ENCODE data around the gene SPINT2. TPM values are rescaled to one million over a fixed set of nuclear protein-coding genes. Genes with fewer than 3 reads are reported as not detected.

The SPINT2 gene
- total and polyA plus RNA-seq, 7 experiments from 2014 or later: 35.5 to 139 (median 40.9) TPM

DNA sequence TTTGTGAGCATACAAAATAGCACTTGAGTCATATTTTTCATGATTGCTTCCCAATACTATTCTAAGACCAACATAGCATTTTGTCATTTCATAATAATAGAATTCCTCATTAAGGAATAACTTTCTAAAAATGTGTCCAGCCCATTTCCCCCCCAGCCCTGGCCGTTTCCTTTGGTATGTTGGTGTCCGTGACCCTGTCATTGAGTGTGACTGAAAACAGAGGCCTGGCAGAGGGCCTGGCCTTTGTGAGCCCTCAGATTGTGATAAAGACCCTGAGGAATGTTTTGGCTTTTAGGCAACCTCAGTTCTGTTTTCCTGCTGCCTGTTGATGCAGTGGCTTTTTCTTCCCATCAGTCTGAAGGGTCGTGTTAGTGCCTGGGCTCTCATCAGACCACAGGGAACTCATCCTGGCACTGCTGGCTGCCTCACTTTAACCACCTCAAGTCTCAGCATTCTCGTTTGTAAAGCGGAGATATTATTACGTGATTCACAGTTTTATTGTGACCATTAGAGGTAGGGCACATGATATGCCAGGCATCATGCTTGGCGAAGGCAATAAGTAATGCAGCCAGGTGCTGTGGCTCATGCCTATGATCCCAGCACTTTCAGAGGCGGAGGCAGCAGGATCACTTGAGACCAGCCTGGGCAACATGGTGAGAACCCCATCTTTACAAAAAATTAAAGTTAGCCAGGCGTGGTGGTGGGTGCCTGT lies 13.8 kb downstream of the SPINT2 start:
- Histone ChIP-seq H3K36me3 (ENCODE audit: control insufficient read depth in 2 of 3, insufficient read depth in 3 of 3, low read length in 3 of 3) (no peaks in the 10 kb centered on the region), H3K27ac (ENCODE audit: low read depth, low read length) (no peak overlapping the region), H3K4me1 (ENCODE audit: control insufficient read depth in 2 of 2, insufficient read depth in 2 of 2, low read length in 2 of 2) (no peaks in the 10 kb centered on the region), H3K4me3 (ENCODE audit: low read length) (no peak overlapping the region), H3K9me3 (ENCODE audit: control insufficient read depth in 2 of 3, low read length in 3 of 3) (no peaks in the 10 kb centered on the region), H3K27me3 (ENCODE audit: control insufficient read depth in 2 of 2, insufficient read depth in 2 of 2, low read length in 2 of 2) (no peaks in the 10 kb centered on the region)
- H3K4me3 Mint-ChIP-seq: no peak overlapping the region
- intact Hi-C loops (cut with micrococcal nuclease): no loop called here
- DNase-seq (no peak), ATAC-seq (no peak)
- no peaks in the 10 kb centered on the region for H3K27me3 Mint-ChIP-seq
- H3K27ac Mint-ChIP-seq: no peak overlapping the region
- CTCF ChIA-PET: no interaction called here
- H3K4me1 Mint-ChIP-seq: peaks cover 8 to 23% (median 13%) of the 10 kb centered on the region in 7 donors
- no peaks in the 10 kb centered on the region for H3K9me3 Mint-ChIP-seq
- POLR2A ChIA-PET: no interaction called here
- peaks cover 0 to 5% (median 0%) of the 10 kb centered on the region in 5 donors for H3K36me3 Mint-ChIP-seq

DNA sequence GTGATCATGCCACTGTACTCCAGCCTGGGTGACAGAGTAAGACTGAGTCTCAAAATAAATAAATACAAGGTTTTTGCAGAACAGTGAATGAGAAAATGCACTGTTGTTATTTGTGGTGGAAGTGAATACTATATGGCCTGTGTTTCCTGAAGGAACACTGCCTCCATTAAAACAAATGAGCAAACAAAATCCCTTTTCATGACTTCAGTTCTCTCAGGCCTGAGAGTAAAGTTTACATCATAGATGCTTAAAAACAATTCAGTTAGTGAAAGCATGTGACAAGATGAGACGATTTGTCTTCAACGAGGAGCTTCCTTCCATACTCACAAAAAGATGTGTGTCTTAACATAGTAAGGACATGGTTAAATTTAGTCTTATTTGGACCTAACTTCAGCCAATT lies 14.4 kb downstream of the SPINT2 start:
- Histone ChIP-seq H3K27me3 (ENCODE audit: control insufficient read depth in 2 of 2, insufficient read depth in 2 of 2, low read length in 2 of 2) (no peaks in the 10 kb centered on the region), H3K4me3 (ENCODE audit: low read length) (no peak overlapping the region), H3K36me3 (ENCODE audit: control insufficient read depth in 2 of 3, insufficient read depth in 3 of 3, low read length in 3 of 3) (no peaks in the 10 kb centered on the region), H3K4me1 (ENCODE audit: control insufficient read depth in 2 of 2, insufficient read depth in 2 of 2, low read length in 2 of 2) (no peaks in the 10 kb centered on the region), H3K9me3 (ENCODE audit: control insufficient read depth in 2 of 3, low read length in 3 of 3) (no peaks in the 10 kb centered on the region), H3K27ac (ENCODE audit: low read depth, low read length) (no peak overlapping the region)
- H3K4me3 Mint-ChIP-seq: no peak overlapping the region
- intact Hi-C loops (cut with micrococcal nuclease): no loop called here
- H3K9me3 Mint-ChIP-seq: no peaks in the 10 kb centered on the region
- POLR2A ChIA-PET: no interaction called here
- ATAC-seq (no peak), DNase-seq (no peak)
- H3K36me3 Mint-ChIP-seq: peaks cover 0 to under 1% (median 0%) of the 10 kb centered on the region in 5 donors
- H3K27ac Mint-ChIP-seq: no peak overlapping the region
- no peaks in the 10 kb centered on the region for H3K27me3 Mint-ChIP-seq
- CTCF ChIA-PET: no interaction called here
- H3K4me1 Mint-ChIP-seq: peaks cover 8 to 21% (median 12%) of the 10 kb centered on the region in 7 donors

DNA sequence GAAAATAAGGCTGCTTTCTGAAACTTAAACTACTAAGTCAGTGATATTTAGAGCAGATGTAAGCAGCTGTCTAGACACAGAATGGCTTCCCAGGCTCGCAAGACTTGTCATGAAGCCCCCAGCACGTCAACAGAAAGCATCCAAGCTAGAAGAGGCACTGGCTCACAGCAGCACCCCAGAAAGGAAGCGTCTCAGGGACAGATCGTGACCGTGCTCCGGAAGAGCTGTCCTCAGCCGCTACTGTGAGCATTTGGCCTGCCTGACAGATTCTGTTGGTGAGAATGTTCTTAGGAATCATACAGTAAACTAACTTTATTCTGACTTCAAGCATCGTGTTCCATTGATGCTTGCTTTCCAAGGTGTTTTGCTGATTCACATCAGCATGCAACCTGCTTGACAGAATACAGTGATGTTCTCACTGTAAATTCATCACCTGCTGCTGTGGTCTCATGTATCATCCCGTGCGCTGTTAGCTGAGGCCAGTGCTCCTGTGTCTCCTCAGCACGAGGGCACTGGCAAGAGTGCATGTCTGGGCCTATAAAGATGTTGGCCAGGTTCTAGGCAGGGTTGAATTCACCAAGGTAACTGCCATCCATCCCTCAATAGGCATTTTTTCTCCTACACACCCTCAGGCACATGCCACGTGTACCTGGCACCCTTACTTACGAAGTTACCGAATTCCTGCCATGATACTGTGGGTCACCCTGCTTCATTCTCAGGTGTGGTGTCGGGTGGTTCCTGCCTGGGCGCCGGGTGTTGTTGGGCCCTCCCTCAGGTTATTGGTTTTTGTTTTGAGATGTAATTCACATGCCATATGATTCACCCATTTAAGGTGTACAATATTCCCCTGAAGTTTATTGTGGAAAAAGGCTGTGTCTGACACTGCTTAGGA lies 15.9 kb downstream of the SPINT2 start:
- ATAC-seq: no peak
- no peaks in the 10 kb centered on the region for H3K4me1 ChIP-seq (ENCODE audit: control insufficient read depth in 2 of 2, insufficient read depth in 2 of 2, low read length in 2 of 2)
- H3K27me3 Mint-ChIP-seq: no peaks in the 10 kb centered on the region

DNA sequence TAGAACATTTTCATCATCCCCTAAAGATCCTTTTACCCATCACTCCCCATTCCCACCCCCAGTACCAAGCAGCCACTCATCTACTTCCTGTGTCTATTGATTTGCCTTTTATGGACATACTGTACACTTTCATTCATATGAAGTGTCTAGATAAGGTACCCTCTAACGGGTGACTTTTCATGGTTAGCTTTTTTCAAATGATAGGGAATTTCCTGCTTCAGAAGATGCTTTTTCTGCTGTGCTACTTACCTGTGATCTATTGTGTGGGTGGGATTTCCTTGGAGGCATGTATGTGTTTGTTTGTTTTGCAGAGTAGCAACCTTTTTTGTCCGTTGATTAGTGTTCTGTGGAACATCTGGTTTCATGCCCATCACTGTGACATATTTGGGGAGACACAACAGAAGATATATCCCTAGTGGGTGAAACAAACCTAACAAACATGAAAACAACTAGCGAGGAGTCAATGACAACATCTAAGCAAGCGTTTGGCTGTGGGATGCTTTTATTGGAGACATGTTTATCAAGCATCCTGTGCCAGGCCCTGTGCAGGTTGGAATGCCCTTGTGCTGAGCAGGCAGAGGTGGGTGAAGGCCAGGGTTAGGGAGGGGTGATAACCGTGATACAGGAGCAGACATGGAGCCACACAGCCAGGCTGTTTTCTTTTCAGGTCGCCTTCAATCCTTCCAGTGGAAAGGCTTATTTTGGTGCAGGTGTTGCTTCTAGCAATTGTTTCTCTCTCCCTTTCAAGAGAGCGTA lies 17.6 kb downstream of the SPINT2 start:
- Histone ChIP-seq H3K27me3 (ENCODE audit: control insufficient read depth in 2 of 2, insufficient read depth in 2 of 2, low read length in 2 of 2) (no peaks in the 10 kb centered on the region), H3K27ac (ENCODE audit: low read depth, low read length) (no peak overlapping the region), H3K4me3 (ENCODE audit: low read length) (no peak overlapping the region), H3K9me3 (ENCODE audit: control insufficient read depth in 2 of 3, low read length in 3 of 3) (no peaks in the 10 kb centered on the region), H3K4me1 (ENCODE audit: control insufficient read depth in 2 of 2, insufficient read depth in 2 of 2, low read length in 2 of 2) (no peaks in the 10 kb centered on the region), H3K36me3 (ENCODE audit: control insufficient read depth in 2 of 3, insufficient read depth in 3 of 3, low read length in 3 of 3) (peaks cover 0 to 6% (median 0%) of the 10 kb centered on the region in 3 experiments)
- intact Hi-C loops (cut with micrococcal nuclease): no loop called here
- peaks cover 0 to 15% (median 3%) of the 10 kb centered on the region in 5 donors for H3K36me3 Mint-ChIP-seq
- peak overlapping the region in 2 of 10 donors; percentile 18 to 37 for H3K4me3 Mint-ChIP-seq
- DNase-seq (peak in 1 of 9 donors; percentile 13), ATAC-seq (peak; percentile 82)
- CTCF ChIA-PET: interaction anchor here (0.6 to 1.5 kb wide), 2 partner anchors 38 to 92 kb away, joined by 3 to 4 read pairs; partner anchors contain the start of gene PSMD8
- H3K9me3 Mint-ChIP-seq: no peaks in the 10 kb centered on the region
- POLR2A ChIA-PET: no interaction called here
- H3K4me1 Mint-ChIP-seq: peaks cover 7 to 24% (median 12%) of the 10 kb centered on the region in 7 donors
- H3K27ac Mint-ChIP-seq: peak overlapping the region in 7 of 9 donors; percentile 1 to 86 (median 68)
- H3K27me3 Mint-ChIP-seq: no peaks in the 10 kb centered on the region

More for the DNA sequence above, 15.9 kb downstream of the SPINT2 start:
- Mint-ChIP-seq H3K4me3 (no peak overlapping the region), H3K36me3 (peaks cover 0 to 4% (median 0%) of the 10 kb centered on the region in 5 donors), H3K4me1 (peaks cover 8 to 24% (median 12%) of the 10 kb centered on the region in 7 donors), H3K27ac (peak overlapping the region in 5 of 9 donors; percentile 10 to 49 (median 33)), H3K9me3 (no peaks in the 10 kb centered on the region)
- H3K27me3 ChIP-seq (ENCODE audit: control insufficient read depth in 2 of 2, insufficient read depth in 2 of 2, low read length in 2 of 2): no peaks in the 10 kb centered on the region
- ChIA-PET CTCF (interaction anchor here (1.5 kb wide), 1 partner anchor 94 kb away, joined by 3 read pairs; the partner anchor contains the start of gene PSMD8), POLR2A (interaction anchor here (0.6 kb wide), 1 partner anchor 379 kb away, joined by 3 read pairs; no protein-coding TSS in a partner anchor)
- no peak for DNase-seq
- intact Hi-C loops (cut with micrococcal nuclease): no loop called here
- H3K4me3 ChIP-seq (ENCODE audit: low read length): no peak overlapping the region
- H3K36me3 ChIP-seq (ENCODE audit: control insufficient read depth in 2 of 3, insufficient read depth in 3 of 3, low read length in 3 of 3): peaks cover 0 to 5% (median 0%) of the 10 kb centered on the region in 3 experiments
- H3K9me3 ChIP-seq (ENCODE audit: control insufficient read depth in 2 of 3, low read length in 3 of 3): no peaks in the 10 kb centered on the region
- no peak overlapping the region for H3K27ac ChIP-seq (ENCODE audit: low read depth, low read length)

DNA sequence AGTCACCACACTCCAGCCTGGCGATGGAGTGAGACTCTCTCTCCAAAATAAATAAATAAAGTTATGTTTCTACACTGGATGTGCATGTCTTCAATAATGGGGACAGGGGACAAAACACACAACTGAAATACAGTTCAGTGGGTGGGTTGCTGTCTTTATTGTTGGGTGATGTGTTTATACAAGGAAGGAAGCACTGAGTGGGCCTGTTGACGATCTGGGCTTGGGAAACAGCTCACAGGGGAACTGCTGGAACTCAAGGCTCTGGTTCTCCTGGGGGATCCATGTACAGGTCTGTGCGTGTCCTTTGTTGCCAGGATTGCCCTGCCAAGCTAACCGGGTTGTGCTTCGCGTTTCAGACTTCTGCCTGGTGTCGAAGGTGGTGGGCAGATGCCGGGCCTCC lies 18.9 kb downstream of the SPINT2 start:
- Mint-ChIP-seq H3K27ac (no peak overlapping the region), H3K36me3 (peaks cover 0 to 18% (median 7%) of the 10 kb centered on the region in 5 donors), H3K9me3 (no peaks in the 10 kb centered on the region), H3K27me3 (no peaks in the 10 kb centered on the region), H3K4me1 (peaks cover 7 to 24% (median 12%) of the 10 kb centered on the region in 7 donors), H3K4me3 (no peak overlapping the region)
- Histone ChIP-seq H3K27ac (ENCODE audit: low read depth, low read length) (no peak overlapping the region), H3K36me3 (ENCODE audit: control insufficient read depth in 2 of 3, insufficient read depth in 3 of 3, low read length in 3 of 3) (peaks cover 0 to 16% (median 0%) of the 10 kb centered on the region in 3 experiments), H3K9me3 (ENCODE audit: control insufficient read depth in 2 of 3, low read length in 3 of 3) (no peaks in the 10 kb centered on the region), H3K27me3 (ENCODE audit: control insufficient read depth in 2 of 2, insufficient read depth in 2 of 2, low read length in 2 of 2) (no peaks in the 10 kb centered on the region), H3K4me3 (ENCODE audit: low read length) (no peak overlapping the region), H3K4me1 (ENCODE audit: control insufficient read depth in 2 of 2, insufficient read depth in 2 of 2, low read length in 2 of 2) (no peaks in the 10 kb centered on the region)
- ATAC-seq (no peak), DNase-seq (no peak)
- POLR2A ChIA-PET: no interaction called here
- CTCF ChIA-PET: interaction anchor here (0.6 kb wide), 1 partner anchor 1208 kb away, joined by 3 read pairs; no protein-coding TSS in a partner anchor
- intact Hi-C loops (cut with micrococcal nuclease): no loop called here

DNA sequence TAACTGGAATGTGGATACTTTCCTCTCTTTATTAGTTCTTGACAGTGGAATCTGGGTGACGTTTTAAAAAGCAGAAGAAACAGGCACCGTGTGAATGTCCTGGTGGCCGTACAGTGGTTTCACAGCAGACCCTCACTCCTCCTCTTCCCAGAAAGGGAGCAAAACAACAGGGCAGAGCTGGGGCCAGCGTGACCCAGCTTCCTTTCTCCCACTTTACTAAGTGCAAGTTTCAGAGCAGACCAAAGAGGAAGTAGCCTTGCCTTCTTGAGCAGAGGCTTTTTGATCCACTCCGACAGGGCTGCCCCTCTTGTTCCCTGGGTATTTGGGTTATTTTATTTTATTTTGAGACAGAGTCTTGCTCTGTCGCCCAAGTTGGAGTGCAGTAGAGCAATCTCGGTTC lies 20.0 kb downstream of the SPINT2 start:
- Histone ChIP-seq H3K9me3 (ENCODE audit: control insufficient read depth in 2 of 3, low read length in 3 of 3) (no peaks in the 10 kb centered on the region), H3K36me3 (ENCODE audit: control insufficient read depth in 2 of 3, insufficient read depth in 3 of 3, low read length in 3 of 3) (peaks cover 0 to 26% (median 4%) of the 10 kb centered on the region in 3 experiments), H3K4me3 (ENCODE audit: low read length) (no peak overlapping the region), H3K4me1 (ENCODE audit: control insufficient read depth in 2 of 2, insufficient read depth in 2 of 2, low read length in 2 of 2) (no peaks in the 10 kb centered on the region), H3K27ac (ENCODE audit: low read depth, low read length) (no peak overlapping the region), H3K27me3 (ENCODE audit: control insufficient read depth in 2 of 2, insufficient read depth in 2 of 2, low read length in 2 of 2) (no peaks in the 10 kb centered on the region)
- H3K4me3 Mint-ChIP-seq: no peak overlapping the region
- intact Hi-C loops (cut with micrococcal nuclease): no loop called here
- H3K27ac Mint-ChIP-seq: peak overlapping the region in 1 of 9 donors; percentile 43
- peaks cover 0 to 23% (median 7%) of the 10 kb centered on the region in 5 donors for H3K36me3 Mint-ChIP-seq
- no peaks in the 10 kb centered on the region for H3K27me3 Mint-ChIP-seq
- DNase-seq (no peak), ATAC-seq (no peak)
- CTCF ChIA-PET: no interaction called here
- peaks cover 7 to 24% (median 12%) of the 10 kb centered on the region in 7 donors for H3K4me1 Mint-ChIP-seq
- no peaks in the 10 kb centered on the region for H3K9me3 Mint-ChIP-seq
- POLR2A ChIA-PET: no interaction called here
